Right lobe of liver (tissue), 6 donors: ENCODE results near the gene NEDD4L. TPM values are rescaled to one million over a fixed set of nuclear protein-coding genes. Genes with fewer than 3 reads are reported as not detected.
"Not testable (repeated sequence)": the region's sequence is repeated elsewhere in the genome, so short reads cannot be mapped to it uniquely, and the experiment has no call there.

ENCODE experiments used
- ATAC-seq, 4 donors: fragments of 200-7000 bp; cut with Tn5 transposase; one replicate each; pipeline ENCODE4 v1.9.1; 2020; ENCODE audit warnings: mild to moderate bottlenecking in 4 of 4, moderate library complexity in 4 of 4
- DNase-seq, 3 donors: peaks; one replicate each; pipeline ENCODE4 v3.0.0-alpha.2; 2020
- H3K27ac ChIP-seq, 3 donors: fragments of 200-600 bp; one replicate each; pipeline ENCODE4 v1.8.0; 2022
- H3K27me3 ChIP-seq, 2 donors: fragments of 200-600 bp; one replicate each; pipeline ENCODE4 v1.8.0; 2022
- H3K36me3 ChIP-seq, 4 donors: fragments of 200-600 bp; sonication (generic) in 1 of 4; one replicate each; pipeline versions ENCODE4 v1.5.1 to v1.8.0; 2017 to 2022; ENCODE audit warnings: control low read depth in 1 of 4
- H3K4me1 ChIP-seq, 4 donors: fragments of 200-600 bp; sonication (generic) in 1 of 4; one replicate each; pipeline versions ENCODE4 v1.5.1 to v1.8.0; 2017 to 2022; ENCODE audit warnings: control low read depth in 1 of 4
- H3K4me3 ChIP-seq, 3 donors: fragments of 200-600 bp; one replicate each; pipeline ENCODE4 v1.8.0; 2022
- H3K9me3 ChIP-seq, 4 donors: fragments of 200-600 bp; sonication (generic) in 1 of 4; one replicate each; pipeline versions ENCODE4 v1.5.1 to v1.8.0; 2017 to 2022; ENCODE audit warnings: control low read depth in 1 of 4
- CTCF ChIP-seq, 4 donors: fragments of 200-600 bp in 3 of 4; fragments of 450-650 bp in 1 of 4; IDR thresholded peaks; one replicate each; pipeline versions ENCODE4 v1.5.1 to v1.8.0; 2016 to 2022; ENCODE audit warnings: antibody characterized with exemption in 4 of 4, mild to moderate bottlenecking in 2 of 4
- POLR2A ChIP-seq: fragments of 450-650 bp; IDR thresholded peaks from one replicate; pipeline ENCODE4 v1.6.1; 2017; ENCODE audit warnings: antibody characterized with exemption, mild to moderate bottlenecking
- WGBS: methylation state at CpG from one replicate; pipeline ENCODE4 v1.1.6; 2018; ENCODE audit warnings: low coverage, low lambda C conversion rate; ENCODE audit not compliant: insufficient coverage; ENCODE audit errors: missing lambda C conversion rate; 5-methylcytosine and 5-hydroxymethylcytosine counted together
- intact Hi-C, 2 donors: fragments of 100-400 bp; cut with DNase I; formaldehyde crosslinking; loops; one replicate each; pipeline versions ENCODE4 v1.11.2 to v1.14.1; 2022
- total RNA-seq, 6 experiments: library from RNA; depleted of rRNA in 2 of 6; stranded (reverse); fragments of >200 nt in 2 of 6; fragmentation: NEBNext Ultra II Directional in 3 of 6; extraction: Animal tissue kit (Norgen Biotek cat#: 25700) in 3 of 6; gene quantifications; one replicate each; pipeline versions ENCODE4 v1.1.0 to v1.2.4, GENCODE V29; 2016 to 2023
- donor health status: DM: no; HTN: yes; CAD: no.
- donor health status: DM: no; HTN: no; CAD: no.
- donor health status: DM: no; HTN: no; CAD: no.
- donor health status: DM: no; HTN: yes; CAD: no.
- donor health status: DM: no; HTN: yes; CAD: no.

NEDD4L gene
- total RNA-seq, 6 experiments from 2014 or later: 21.5 to 41.0 (median 33.2) TPM

- Histone ChIP-seq H3K4me1 (no peaks in the 10 kb centered on the region), H3K36me3 (no peaks in the 10 kb centered on the region), H3K4me3 (no peak overlapping the region), H3K27ac (no peak overlapping the region), H3K9me3 (no peaks in the 10 kb centered on the region), H3K27me3 (no peaks in the 10 kb centered on the region)
- ATAC-seq (no peak), DNase-seq (no peak)
- whole genome bisulfite sequencing: 87% methylated on average over 11 of the region's 11 CpGs
- intact Hi-C loops: no loop called here
- no peak for TF ChIP-seq CTCF (IDR thresholded peaks at IDR 0.05)
- no peak for TF ChIP-seq POLR2A
Observed at GRCh38 chr18:58258692-58259342, 214.8 kb downstream of the NEDD4L start.

- DNase-seq (no peak), ATAC-seq (peak in 2 of 4 donors; percentile 48 to 85)
- TF ChIP-seq POLR2A: no peak
- TF ChIP-seq CTCF (IDR thresholded peaks at IDR 0.05): no peak
- Histone ChIP-seq H3K36me3 (no peaks in the 10 kb centered on the region), H3K27ac (peak overlapping the region in 1 of 3 donors; percentile 19), H3K4me3 (no peak overlapping the region), H3K9me3 (no peaks in the 10 kb centered on the region), H3K4me1 (no peaks in the 10 kb centered on the region), H3K27me3 (no peaks in the 10 kb centered on the region)
- 25% methylated on average over 7 of the region's 7 CpGs for WGBS
- intact Hi-C loops: no loop called here
Observed at GRCh38 chr18:58263055-58263957, 219.3 kb downstream of the NEDD4L start.

- Histone ChIP-seq H3K4me1 (no peaks in the 10 kb centered on the region), H3K36me3 (no peaks in the 10 kb centered on the region), H3K4me3 (no peak overlapping the region), H3K27ac (no peak overlapping the region), H3K9me3 (no peaks in the 10 kb centered on the region), H3K27me3 (no peaks in the 10 kb centered on the region)
- 78% methylated on average over 5 of the region's 5 CpGs for WGBS
- DNase-seq: no peak
- no peak for TF ChIP-seq CTCF (IDR thresholded peaks at IDR 0.05)
- no peak for TF ChIP-seq POLR2A
- ATAC-seq: no peak
- intact Hi-C loops: no loop called here
Observed at GRCh38 chr18:58264075-58264474, 220.0 kb downstream of the NEDD4L start.

GRCh38 chr18:58264840-58265239 is 220.8 kb downstream of the NEDD4L start:
- DNase-seq (no peak), ATAC-seq (no peak)
- no peak overlapping the region for H3K27ac ChIP-seq
- H3K9me3 ChIP-seq: no peaks in the 10 kb centered on the region
- TF ChIP-seq CTCF (IDR thresholded peaks at IDR 0.05): no peak
- TF ChIP-seq POLR2A: no peak
- H3K36me3 ChIP-seq: no peaks in the 10 kb centered on the region
- no peak overlapping the region for H3K4me3 ChIP-seq
- H3K4me1 ChIP-seq: no peaks in the 10 kb centered on the region
- intact Hi-C loops: no loop called here
- no peaks in the 10 kb centered on the region for H3K27me3 ChIP-seq
- 84% methylated on average over 2 of the region's 2 CpGs for WGBS

- H3K36me3 ChIP-seq, H3K27ac ChIP-seq, H3K4me3 ChIP-seq, H3K27me3 ChIP-seq, intact Hi-C loops, DNase-seq, ATAC-seq, H3K4me1 ChIP-seq, H3K9me3 ChIP-seq: not testable (repeated sequence)
- 90% methylated on average over 3 of the region's 3 CpGs for WGBS
Observed at GRCh38 chr18:58265489-58265888, 221.5 kb downstream of the NEDD4L start.
